Occipital lobe (tissue), 2 donors: ENCODE measurements around the gene FARP2. TPM values are rescaled to one million over a fixed set of nuclear protein-coding genes. Genes with fewer than 3 reads are reported as not detected.

Experiments used
- small RNA-seq: library from RNA; depleted of rRNA; stranded (forward); fragments of <200 nt; gene quantifications from one replicate; pipeline ENCODE3, GENCODE V24; 2014
- total RNA-seq: library from RNA; depleted of rRNA; stranded (reverse); fragments of >200 nt; gene quantifications from one replicate; pipeline ENCODE4 v1.2.3, GENCODE V29; 2014

The FARP2 gene
- total RNA-seq, 1 donor from 2014 or later = 43.7 TPM

Small RNA genes lying within 50 kb of the gene (small RNA-seq; reads per million reads assigned to genes)
- gene MIR3133 = not detected

Other genes starting within 250 kb of the FARP2 start
- gene PASK, start 206.8 kb upstream of the FARP2 start, total RNA-seq = 11.9 TPM
- gene PPP1R7, start 205.8 kb upstream of the FARP2 start, total RNA-seq = 38.5 TPM
- 0.16 TPM for gene ANO7, start 167.6 kb upstream of the FARP2 start, total RNA-seq
- 138 TPM for gene HDLBP, start 40.6 kb upstream of the FARP2 start, total RNA-seq
- 266 TPM for gene SEPTIN2, start 40.4 kb upstream of the FARP2 start, total RNA-seq
- 160 TPM for gene STK25, start 152.3 kb downstream of the FARP2 start, total RNA-seq
- 22.8 TPM for gene BOK, start 202.5 kb downstream of the FARP2 start, total RNA-seq